H9 (cell line): ENCODE data around the gene PHACTR2. TPM values are rescaled to one million over a fixed set of nuclear protein-coding genes. Genes with fewer than 3 reads are reported as not detected.

ENCODE experiments used
- DNase-seq: peaks from one replicate; pipeline ENCODE4 v3.0.0-alpha.2; 2017
- H2AFZ ChIP-seq: one replicate; pipeline ENCODE4 v1.6.1; 2013; ENCODE audit warnings: mild to moderate bottlenecking, low read length, control low read depth, moderate library complexity
- H2AK5ac ChIP-seq: 2 replicates; pipeline ENCODE4 v1.6.1; 2013; ENCODE audit warnings: low read length, control low read depth, mixed read lengths; ENCODE audit not compliant: insufficient read length
- H2BK120ac ChIP-seq: one replicate; pipeline ENCODE4 v1.6.1; 2013; ENCODE audit warnings: low read depth, mild to moderate bottlenecking, low read length, control low read depth, inconsistent platforms; ENCODE audit not compliant: poor library complexity, severe bottlenecking
- H2BK12ac ChIP-seq: 2 replicates; pipeline ENCODE4 v1.6.1; 2013; ENCODE audit warnings: low read length, control low read depth, mixed read lengths, low read depth; ENCODE audit not compliant: insufficient read length
- H2BK15ac ChIP-seq: 2 replicates; pipeline ENCODE4 v1.6.1; 2013; ENCODE audit warnings: low read depth, low read length, control low read depth
- H2BK20ac ChIP-seq: one replicate; pipeline ENCODE4 v1.6.1; 2013; ENCODE audit warnings: low read depth, mild to moderate bottlenecking, low read length, control low read depth, inconsistent platforms; ENCODE audit not compliant: poor library complexity, severe bottlenecking
- H2BK5ac ChIP-seq: 2 replicates; pipeline ENCODE4 v1.6.1; 2013; ENCODE audit warnings: low read length, control low read depth, mixed read lengths; ENCODE audit not compliant: insufficient read length
- H3K14ac ChIP-seq: 2 replicates; pipeline ENCODE4 v1.6.1; 2013; ENCODE audit warnings: low read length, control low read depth; ENCODE audit not compliant: insufficient read depth
- H3K18ac ChIP-seq: 2 replicates; pipeline ENCODE4 v1.6.1; 2013; ENCODE audit warnings: low read depth, mild to moderate bottlenecking, mixed read lengths, low read length, control low read depth; ENCODE audit not compliant: insufficient read length
- H3K23ac ChIP-seq: 2 replicates; pipeline ENCODE4 v1.6.1; 2013; ENCODE audit warnings: low read length, control low read depth, mixed read lengths, low read depth; ENCODE audit not compliant: insufficient read length
- H3K23me2 ChIP-seq: 2 replicates; pipeline ENCODE4 v1.6.1; 2013; ENCODE audit warnings: low read depth, mild to moderate bottlenecking, mixed read lengths, low read length, control low read depth; ENCODE audit not compliant: insufficient read length, poor library complexity, severe bottlenecking
- H3K27ac ChIP-seq: 2 replicates; pipeline ENCODE4 v1.5.1; 2013; ENCODE audit warnings: low read length, control low read depth, mixed read lengths, low read depth; ENCODE audit not compliant: insufficient read length
- H3K27me3 ChIP-seq: 2 replicates; pipeline ENCODE4 v1.6.1; 2013; ENCODE audit warnings: low read length, control low read depth, inconsistent platforms; ENCODE audit not compliant: insufficient read depth
- H3K4ac ChIP-seq: 2 replicates; pipeline ENCODE4 v1.6.1; 2013; ENCODE audit warnings: low read depth, mild to moderate bottlenecking, control low read depth, inconsistent platforms, low read length, moderate library complexity
- H3K4me1 ChIP-seq: 2 replicates; pipeline ENCODE4 v1.6.1; 2013; ENCODE audit warnings: low read length, control low read depth, inconsistent platforms; ENCODE audit not compliant: insufficient read depth
- H3K4me2 ChIP-seq: 2 replicates; pipeline ENCODE4 v1.6.1; 2013; ENCODE audit warnings: low read length, control low read depth, mixed read lengths; ENCODE audit not compliant: insufficient read length, insufficient read depth
- H3K56ac ChIP-seq: 2 replicates; pipeline ENCODE4 v1.6.1; 2013; ENCODE audit warnings: low read depth, mild to moderate bottlenecking, mixed read lengths, low read length, control low read depth; ENCODE audit not compliant: insufficient read length
- H3K79me1 ChIP-seq: 2 replicates; pipeline ENCODE4 v1.6.1; 2013; ENCODE audit warnings: low read depth, mild to moderate bottlenecking, moderate library complexity, low read length, control low read depth, inconsistent platforms; ENCODE audit not compliant: insufficient read depth, poor library complexity, severe bottlenecking
- H3K79me2 ChIP-seq: 2 replicates; pipeline ENCODE4 v1.6.1; 2013; ENCODE audit warnings: low read length, control low read depth, inconsistent platforms; ENCODE audit not compliant: insufficient read depth
- H3K9ac ChIP-seq: 2 replicates; pipeline ENCODE4 v1.6.1; 2013; ENCODE audit warnings: low read length, control low read depth, mixed read lengths; ENCODE audit not compliant: insufficient read length; ENCODE audit errors: extremely low read depth
- H3K9me3 ChIP-seq: one replicate; pipeline ENCODE4 v1.6.1; 2013; ENCODE audit warnings: low read depth, low read length, inconsistent platforms; ENCODE audit not compliant: control insufficient read depth
- H3T11ph ChIP-seq: one replicate; pipeline ENCODE4 v1.6.1; 2013; ENCODE audit warnings: mild to moderate bottlenecking, low read length, control low read depth, inconsistent platforms
- H4K20me1 ChIP-seq: one replicate; pipeline ENCODE4 v1.6.1; 2013; ENCODE audit not compliant: control insufficient read depth, insufficient read length, insufficient read depth
- H4K5ac ChIP-seq: 2 replicates; pipeline ENCODE4 v1.6.1; 2013; ENCODE audit warnings: low read depth, mild to moderate bottlenecking, mixed read lengths, low read length, control low read depth; ENCODE audit not compliant: insufficient read length
- H4K8ac ChIP-seq: replicated peaks from 2 replicates; pipeline ENCODE4 v1.6.1; 2013; ENCODE audit warnings: low read length, control low read depth, mixed read lengths, low read depth; ENCODE audit not compliant: insufficient read length
- H4K91ac ChIP-seq: 2 replicates; pipeline ENCODE4 v1.6.1; 2013; ENCODE audit warnings: low read depth, mild to moderate bottlenecking, moderate library complexity, mixed read lengths, low read length, control low read depth; ENCODE audit not compliant: insufficient read length
- H3K27ac Mint-ChIP-seq, 3 experiments: 2 replicates in 2 of 3; 3 replicates in 1 of 3; pipeline ENCODE4 v1.8.0; 2020 to 2021; ENCODE audit warnings: mixed read lengths in 3 of 3, mild to moderate bottlenecking in 1 of 3, moderate library complexity in 1 of 3
- H3K27me3 Mint-ChIP-seq: 2 replicates; pipeline ENCODE4 v1.8.0; 2021; ENCODE audit warnings: low read depth, mild to moderate bottlenecking, moderate library complexity, mixed read lengths
- H3K36me3 Mint-ChIP-seq, 3 experiments: 2 replicates in 2 of 3; 3 replicates in 1 of 3; pipeline ENCODE4 v1.8.0; 2020 to 2021; ENCODE audit warnings: low read depth in 3 of 3, mixed read lengths in 3 of 3; ENCODE audit not compliant: insufficient read depth in 1 of 3
- H3K4me1 Mint-ChIP-seq, 2 experiments: 2 replicates each; pipeline ENCODE4 v1.8.0; 2020; ENCODE audit warnings: mixed read lengths in 2 of 2
- H3K4me3 Mint-ChIP-seq, 2 experiments: 2 replicates in 1 of 2; 3 replicates in 1 of 2; pipeline ENCODE4 v1.8.0; 2020 to 2021; ENCODE audit warnings: mild to moderate bottlenecking in 2 of 2, mixed read lengths in 2 of 2, moderate library complexity in 1 of 2
- H3K9me3 Mint-ChIP-seq, 2 experiments: 2 replicates in 1 of 2; 3 replicates in 1 of 2; pipeline ENCODE4 v1.8.0; 2020; ENCODE audit warnings: mild to moderate bottlenecking in 2 of 2, mixed read lengths in 2 of 2, moderate library complexity in 1 of 2
- CTCF ChIP-seq: fragments of 200-600 bp; sonication (generic); conservative IDR thresholded peaks from 3 replicates; pipeline ENCODE4 v1.8.0; 2021; ENCODE audit warnings: antibody characterized with exemption, mild to moderate bottlenecking
- WGBS: extraction: QIAGEN DNeasy Blood & Tissue Kit; methylation state at CpG from one replicate; pipeline ENCODE4 v1.1.7; 2013; ENCODE audit warnings: missing lambda C conversion rate, low lambda C conversion rate, mixed read lengths; ENCODE audit not compliant: insufficient read length; ENCODE audit errors: extremely low coverage; 5-methylcytosine and 5-hydroxymethylcytosine counted together
- total RNA-seq: library from RNA; stranded (reverse); gene quantifications from 2 replicates; pipeline ENCODE4 v1.2.1, GENCODE V29; 2021

Gene PHACTR2
- total RNA-seq, 1 experiment from 2014 or later, result 131 TPM

- H3K27me3 Mint-ChIP-seq, result no peaks in the 10 kb centered on the region
- no peak overlapping the region for H2BK20ac ChIP-seq
- DNase-seq, result no peak
- H3K4me1 ChIP-seq, result no peaks in the 10 kb centered on the region
- no peak overlapping the region for H3K27ac ChIP-seq
- H3K9me3 ChIP-seq, result no peaks in the 10 kb centered on the region
- H3K79me1 ChIP-seq, result no peaks in the 10 kb centered on the region
- no peak overlapping the region for H3K18ac ChIP-seq
- H4K8ac ChIP-seq, result no peak overlapping the region
- H3K27ac Mint-ChIP-seq, result no peak overlapping the region
- WGBS, result no CpG with 5 or more reads among the region's 2 CpGs
- no peak overlapping the region for H2BK120ac ChIP-seq
- H3K4me1 Mint-ChIP-seq, result no peaks in the 10 kb centered on the region
- no peak overlapping the region for H3K9ac ChIP-seq
- no peak for TF ChIP-seq CTCF
- H3K23ac ChIP-seq, result no peak overlapping the region
- no peak overlapping the region for H2BK12ac ChIP-seq
- no peak overlapping the region for H2BK15ac ChIP-seq
- H2BK5ac ChIP-seq, result no peak overlapping the region
- no peak overlapping the region for H2AK5ac ChIP-seq
- no peak overlapping the region for H3K4me2 ChIP-seq
- H4K20me1 ChIP-seq, result no peaks in the 10 kb centered on the region
- no peak overlapping the region for H3K56ac ChIP-seq
- H3K9me3 Mint-ChIP-seq, result no peaks in the 10 kb centered on the region
- H3K23me2 ChIP-seq, result no peaks in the 10 kb centered on the region
- peaks cover 0 to 2% (median 0%) of the 10 kb centered on the region in 3 experiments; a peak in 2 of 7 replicates for H3K36me3 Mint-ChIP-seq
- no peaks in the 10 kb centered on the region for H3K79me2 ChIP-seq
- H2AFZ ChIP-seq, result no peak overlapping the region
- H4K5ac ChIP-seq, result no peak overlapping the region
- H3K4ac ChIP-seq, result no peak overlapping the region
- H3T11ph ChIP-seq, result no peak overlapping the region
- no peaks in the 10 kb centered on the region for H3K27me3 ChIP-seq
- H4K91ac ChIP-seq, result no peak overlapping the region
- no peak overlapping the region for H3K4me3 Mint-ChIP-seq
- no peak overlapping the region for H3K14ac ChIP-seq
These were observed 158.4 kb downstream of the PHACTR2 start for GRCh38 chr6:143836150-143836549.
